Sigmoid colon (tissue), 4 donors: Measurements from ENCODE around the gene TRPV5.

Experiments
- CTCF ChIP-seq, 4 experiments: fragments of 450-650 bp in 3 of 4; fragments of 200-600 bp in 1 of 4; IDR thresholded peaks; one replicate each; pipeline ENCODE4 v1.5.1; 2016 to 2019; ENCODE audit warnings: antibody characterized with exemption in 4 of 4, mild to moderate bottlenecking in 3 of 4, moderate library complexity in 2 of 4
- POLR2A ChIP-seq, 2 donors: fragments of 450-650 bp; IDR thresholded peaks; one replicate each; pipeline ENCODE4 v1.6.1; 2016; ENCODE audit warnings: antibody characterized with exemption in 2 of 2, mild to moderate bottlenecking in 2 of 2, moderate library complexity in 2 of 2
- POLR2AphosphoS5 ChIP-seq, 4 donors: sonication (generic); formaldehyde crosslinking; IDR thresholded peaks; one replicate each; pipeline ENCODE4 v1.6.1; 2017; ENCODE audit warnings: antibody characterized with exemption in 4 of 4

GRCh38 chr7:142910481-142910880 is 23.1 kb downstream of the TRPV5 start:
- TF ChIP-seq CTCF (IDR thresholded peaks at IDR 0.05) (no peak), POLR2A (IDR thresholded peaks at IDR 0.05) (no peak), POLR2AphosphoS5 (IDR thresholded peaks at IDR 0.05) (no peak)
